Measurements from ENCODE around the gene ZNF792. TPM values are rescaled to one million over a fixed set of nuclear protein-coding genes. Genes with fewer than 3 reads are reported as not detected.
A peak's percentile ranks its signal among the peaks of the same experiment; 100 is the strongest.

The ZNF792 gene
- total and polyA plus RNA-seq, 2 of the 4 experiments (the other 2 are of a cell fraction), result 1.5 to 4.8 TPM

DNA sequence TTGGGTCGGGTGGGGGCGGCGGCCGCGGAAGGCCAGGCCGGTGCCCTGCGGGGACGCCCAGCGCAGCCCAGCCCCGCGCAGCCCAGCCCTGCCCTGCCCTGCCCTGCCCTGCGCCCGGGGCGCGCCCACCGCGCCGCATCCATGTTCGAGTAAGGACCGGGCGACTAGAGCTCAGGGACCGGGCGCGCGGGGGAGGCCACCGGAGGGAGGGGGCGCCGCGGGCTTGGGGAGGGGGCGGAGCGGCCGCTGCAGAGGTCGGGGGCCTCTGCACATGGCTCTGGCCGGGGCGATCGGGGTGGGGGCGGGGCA is 36.3 kb upstream of the ZNF792 start:
- H3K36me3 ChIP-seq (ENCODE audit: control insufficient read depth, insufficient read depth, low read length), result peaks cover 9% of the 10 kb centered on the region
- BruUV-seq (replicated peaks), result no TSS peak
- H3K27ac ChIP-seq (ENCODE audit: insufficient read depth, low read length), result peak overlapping the region; percentile 92; the same call in 1 of the 2 replicates
- H3K14ac ChIP-seq (replicated peaks; ENCODE audit: low read depth, low read length), result no peak overlapping the region
- no peak overlapping the region for H2BK120ac ChIP-seq (ENCODE audit: low read depth, low read length)
- H3K4me1 ChIP-seq (ENCODE audit: control insufficient read depth, insufficient read depth, low read length), result peaks cover 14% of the 10 kb centered on the region
- in situ Hi-C loops (cut with MboI; ENCODE audit: low sequenced_read_pairs), result no loop called here
- intact Hi-C loops (cut with micrococcal nuclease), result no loop called here
- CTCF ChIA-PET, result interaction anchor here (1.0 kb wide), 1 partner anchor 44 kb away, joined by 3 read pairs; no protein-coding TSS in a partner anchor
- H3K79me1 ChIP-seq (ENCODE audit: low read depth in 1 of 2, low read length in 2 of 2), result peaks cover 18 to 53% of the 10 kb centered on the region in 2 experiments
- no peak overlapping the region for H2AK5ac ChIP-seq (ENCODE audit: low read depth, low read length)
- H3K18ac ChIP-seq (ENCODE audit: low read depth, low read length), result no peak overlapping the region
- no peak overlapping the region for H3K9ac ChIP-seq (ENCODE audit: low read depth, low read length)
- H2BK20ac ChIP-seq (ENCODE audit: low read depth, low read length), result no peak overlapping the region
- H4K8ac ChIP-seq (ENCODE audit: low read depth in 2 of 2, low read length in 2 of 2), result no peak overlapping the region; a peak in 1 of 4 replicates
- H3K56ac ChIP-seq (ENCODE audit: extremely low read depth, insufficient read depth, low read length), result no peak overlapping the region
- H2AK9ac ChIP-seq (replicated peaks; ENCODE audit: low read depth, low read length, poor library complexity), result peak overlapping the region; percentile 95
- no peak overlapping the region for H4K91ac ChIP-seq (ENCODE audit: insufficient read depth, low read depth, low read length)
- POLR2A ChIA-PET (ENCODE audit: unreplicated experiment), result no interaction called here
- H2AFZ ChIP-seq (replicated peaks; ENCODE audit: low read length, poor library complexity), result peak overlapping the region; percentile 91
- ATAC-seq (ENCODE audit: low read depth), result no peak
- no peaks in the 10 kb centered on the region for H3K9me3 ChIP-seq (ENCODE audit: control insufficient read depth, insufficient read depth, low read length)
- TF ChIP-seq NFE2L2 (IDR thresholded peaks at IDR 0.05; ENCODE audit: low read depth, low read length), result no peak
- no peak for TF ChIP-seq RAD21 (IDR thresholded peaks at IDR 0.05; ENCODE audit: low read length)
- no peak for TF ChIP-seq RCOR1 (IDR thresholded peaks at IDR 0.05; ENCODE audit: insufficient replicate concordance, low read length)
- TF ChIP-seq CEBPB (IDR thresholded peaks at IDR 0.05; ENCODE audit: low read depth, low read length), result no peak
- no peak for TF ChIP-seq MXI1 (IDR thresholded peaks at IDR 0.05; ENCODE audit: borderline replicate concordance, low read depth, low read length)
- TF ChIP-seq SMC3 (IDR thresholded peaks at IDR 0.05; ENCODE audit: low read depth, low read length), result no peak
- TF ChIP-seq RFX5 (IDR thresholded peaks at IDR 0.05; ENCODE audit: low read depth, low read length), result no peak
- TF ChIP-seq, protein P1, sequence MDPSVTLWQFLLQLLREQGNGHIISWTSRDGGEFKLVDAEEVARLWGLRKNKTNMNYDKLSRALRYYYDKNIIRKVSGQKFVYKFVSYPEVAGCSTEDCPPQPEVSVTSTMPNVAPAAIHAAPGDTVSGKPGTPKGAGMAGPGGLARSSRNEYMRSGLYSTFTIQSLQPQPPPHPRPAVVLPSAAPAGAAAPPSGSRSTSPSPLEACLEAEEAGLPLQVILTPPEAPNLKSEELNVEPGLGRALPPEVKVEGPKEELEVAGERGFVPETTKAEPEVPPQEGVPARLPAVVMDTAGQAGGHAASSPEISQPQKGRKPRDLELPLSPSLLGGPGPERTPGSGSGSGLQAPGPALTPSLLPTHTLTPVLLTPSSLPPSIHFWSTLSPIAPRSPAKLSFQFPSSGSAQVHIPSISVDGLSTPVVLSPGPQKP (IDR thresholded peaks at IDR 0.05; ENCODE audit: borderline replicate concordance, low read depth, low read length), result no peak
- TF ChIP-seq POLR2A (IDR thresholded peaks at IDR 0.05; ENCODE audit: low read depth, low read length), result no peak
- TF ChIP-seq, protein P2, sequence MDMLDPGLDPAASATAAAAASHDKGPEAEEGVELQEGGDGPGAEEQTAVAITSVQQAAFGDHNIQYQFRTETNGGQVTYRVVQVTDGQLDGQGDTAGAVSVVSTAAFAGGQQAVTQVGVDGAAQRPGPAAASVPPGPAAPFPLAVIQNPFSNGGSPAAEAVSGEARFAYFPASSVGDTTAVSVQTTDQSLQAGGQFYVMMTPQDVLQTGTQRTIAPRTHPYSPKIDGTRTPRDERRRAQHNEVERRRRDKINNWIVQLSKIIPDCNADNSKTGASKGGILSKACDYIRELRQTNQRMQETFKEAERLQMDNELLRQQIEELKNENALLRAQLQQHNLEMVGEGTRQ (IDR thresholded peaks at IDR 0.05; ENCODE audit: low read depth, low read length), result no peak
- no peak for TF ChIP-seq MAFK (IDR thresholded peaks at IDR 0.05; ENCODE audit: low read depth, low read length)
- TF ChIP-seq, protein P3, sequence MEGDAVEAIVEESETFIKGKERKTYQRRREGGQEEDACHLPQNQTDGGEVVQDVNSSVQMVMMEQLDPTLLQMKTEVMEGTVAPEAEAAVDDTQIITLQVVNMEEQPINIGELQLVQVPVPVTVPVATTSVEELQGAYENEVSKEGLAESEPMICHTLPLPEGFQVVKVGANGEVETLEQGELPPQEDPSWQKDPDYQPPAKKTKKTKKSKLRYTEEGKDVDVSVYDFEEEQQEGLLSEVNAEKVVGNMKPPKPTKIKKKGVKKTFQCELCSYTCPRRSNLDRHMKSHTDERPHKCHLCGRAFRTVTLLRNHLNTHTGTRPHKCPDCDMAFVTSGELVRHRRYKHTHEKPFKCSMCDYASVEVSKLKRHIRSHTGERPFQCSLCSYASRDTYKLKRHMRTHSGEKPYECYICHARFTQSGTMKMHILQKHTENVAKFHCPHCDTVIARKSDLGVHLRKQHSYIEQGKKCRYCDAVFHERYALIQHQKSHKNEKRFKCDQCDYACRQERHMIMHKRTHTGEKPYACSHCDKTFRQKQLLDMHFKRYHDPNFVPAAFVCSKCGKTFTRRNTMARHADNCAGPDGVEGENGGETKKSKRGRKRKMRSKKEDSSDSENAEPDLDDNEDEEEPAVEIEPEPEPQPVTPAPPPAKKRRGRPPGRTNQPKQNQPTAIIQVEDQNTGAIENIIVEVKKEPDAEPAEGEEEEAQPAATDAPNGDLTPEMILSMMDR (conservative IDR thresholded peaks at IDR 0.05; ENCODE audit: low read depth, low read length), result no peak
- TF ChIP-seq CHD1 (IDR thresholded peaks at IDR 0.05; ENCODE audit: low read depth, low read length), result no peak
- H3K27me3 ChIP-seq (ENCODE audit: control insufficient read depth, insufficient read depth, low read length), result no peaks in the 10 kb centered on the region
- H3K9me1 ChIP-seq (ENCODE audit: insufficient read depth, low read length), result peaks cover 20% of the 10 kb centered on the region
- no peak overlapping the region for H3K4ac ChIP-seq (ENCODE audit: low read depth, low read length)
- 0% methylated on average over 16 of the region's 37 CpGs; no CpG with 5 or more reads in 1 of the 2 experiments for WGBS, 2 experiments (ENCODE audit: extremely low coverage in 2 of 2, insufficient read length in 1 of 2)
- no peak overlapping the region for H4K5ac ChIP-seq (ENCODE audit: low read depth, low read length)
- no peak overlapping the region for H2BK15ac ChIP-seq (ENCODE audit: low read depth, low read length)
- H3K23ac ChIP-seq (ENCODE audit: low read depth, low read length), result no peak overlapping the region
- peak overlapping the region; percentile 75 for H2BK5ac ChIP-seq (ENCODE audit: low read depth, low read length, poor library complexity, severe bottlenecking)
- dilution Hi-C loops (cut with HindIII; ENCODE audit: low sequenced_read_pairs, unreplicated experiment), result no loop called here
- no peak for DNase-seq
- peak overlapping the region; percentile 96 for H3K4me3 ChIP-seq (ENCODE audit: insufficient read depth, low read depth, low read length)
- H4K20me1 ChIP-seq (ENCODE audit: insufficient read depth, low read length), result peaks cover 38% of the 10 kb centered on the region
- H3K4me2 ChIP-seq (ENCODE audit: low read depth, low read length), result no peak overlapping the region

All from IMR-90 (cell line).